ENCODE measurements around the gene CDKAL1. TPM values are rescaled to one million over a fixed set of nuclear protein-coding genes. Genes with fewer than 3 reads are reported as not detected.
"Not testable (repeated sequence)": the region's sequence is repeated elsewhere in the genome, so short reads cannot be mapped to it uniquely, and the experiment has no call there.

The CDKAL1 gene
- total and polyA plus RNA-seq, 8 donors = 3.4 to 36.7 (median 10.4) TPM

DNA sequence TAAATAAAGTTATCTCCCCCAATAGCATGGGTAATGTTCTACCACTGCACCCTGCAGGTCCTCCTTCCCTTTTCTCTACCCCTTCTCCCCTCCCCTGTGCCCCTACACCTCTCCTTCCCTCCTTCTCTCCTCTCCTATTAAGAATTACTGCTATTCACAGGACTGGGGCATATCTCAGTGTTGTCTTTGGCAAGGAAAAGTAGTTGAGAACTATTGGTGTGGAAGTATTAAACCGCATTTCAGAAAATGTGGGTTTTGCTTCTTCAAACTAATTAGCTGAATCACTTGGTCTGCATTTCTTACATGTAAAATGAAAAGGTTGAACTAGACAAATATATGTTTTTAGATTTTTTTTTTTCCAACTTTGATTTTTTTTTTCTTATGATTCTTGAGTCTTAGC is 296.3 kb downstream of the CDKAL1 start:
- Histone ChIP-seq H3K4me3 (no peak overlapping the region), H3K27me3 (no peaks in the 10 kb centered on the region), H3K4me1 (peaks cover 0 to 15% (median 5%) of the 10 kb centered on the region in 4 donors), H3K36me3 (no peaks in the 10 kb centered on the region), H3K27ac (no peak overlapping the region), H3K9me3 (no peaks in the 10 kb centered on the region)
- TF ChIP-seq, protein P1, sequence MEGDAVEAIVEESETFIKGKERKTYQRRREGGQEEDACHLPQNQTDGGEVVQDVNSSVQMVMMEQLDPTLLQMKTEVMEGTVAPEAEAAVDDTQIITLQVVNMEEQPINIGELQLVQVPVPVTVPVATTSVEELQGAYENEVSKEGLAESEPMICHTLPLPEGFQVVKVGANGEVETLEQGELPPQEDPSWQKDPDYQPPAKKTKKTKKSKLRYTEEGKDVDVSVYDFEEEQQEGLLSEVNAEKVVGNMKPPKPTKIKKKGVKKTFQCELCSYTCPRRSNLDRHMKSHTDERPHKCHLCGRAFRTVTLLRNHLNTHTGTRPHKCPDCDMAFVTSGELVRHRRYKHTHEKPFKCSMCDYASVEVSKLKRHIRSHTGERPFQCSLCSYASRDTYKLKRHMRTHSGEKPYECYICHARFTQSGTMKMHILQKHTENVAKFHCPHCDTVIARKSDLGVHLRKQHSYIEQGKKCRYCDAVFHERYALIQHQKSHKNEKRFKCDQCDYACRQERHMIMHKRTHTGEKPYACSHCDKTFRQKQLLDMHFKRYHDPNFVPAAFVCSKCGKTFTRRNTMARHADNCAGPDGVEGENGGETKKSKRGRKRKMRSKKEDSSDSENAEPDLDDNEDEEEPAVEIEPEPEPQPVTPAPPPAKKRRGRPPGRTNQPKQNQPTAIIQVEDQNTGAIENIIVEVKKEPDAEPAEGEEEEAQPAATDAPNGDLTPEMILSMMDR (IDR thresholded peaks at IDR 0.05) = no peak
- TF ChIP-seq POLR2AphosphoS5 (IDR thresholded peaks at IDR 0.05) (no peak), EP300 (IDR thresholded peaks at IDR 0.05) (no peak), POLR2A (IDR thresholded peaks at IDR 0.05) (no peak)
- intact Hi-C loops (cut with DNase I; ENCODE audit: low total_unique reads) = no loop called here
- WGBS, 5 donors = 95 to 100% (median 97%) methylated on average over 1 of the region's 1 CpG
- DNase-seq = no peak

DNA sequence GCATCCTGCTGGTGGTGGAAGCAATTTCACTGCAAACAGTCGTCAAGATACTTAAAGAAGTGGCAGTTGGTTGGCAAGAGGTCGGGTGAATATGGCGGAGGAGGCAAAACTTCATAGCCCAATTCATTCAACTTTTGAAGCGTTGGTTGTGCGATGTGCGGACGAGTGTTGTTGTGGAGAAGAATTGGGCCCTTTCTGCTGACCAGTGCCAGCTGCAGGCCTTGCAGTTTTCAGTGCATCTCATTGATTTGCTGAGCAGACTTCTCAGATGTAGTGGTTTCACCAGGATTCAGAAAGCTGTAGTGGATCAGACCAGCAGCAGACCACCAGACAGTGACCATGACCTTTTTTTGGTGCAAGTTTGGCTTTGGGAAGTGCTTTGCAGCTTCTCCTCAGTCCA is 297.0 kb downstream of the CDKAL1 start:
- H3K27ac ChIP-seq; H3K36me3 ChIP-seq; intact Hi-C loops (cut with DNase I; ENCODE audit: low total_unique reads); H3K9me3 ChIP-seq; DNase-seq; H3K4me3 ChIP-seq; H3K27me3 ChIP-seq: not testable (repeated sequence)
- H3K4me1 ChIP-seq = peaks cover 0 to 10% (median 2%) of the 10 kb centered on the region in 4 donors
- 93 to 98% (median 97%) methylated on average over 7 of the region's 7 CpGs for WGBS, 5 donors

DNA sequence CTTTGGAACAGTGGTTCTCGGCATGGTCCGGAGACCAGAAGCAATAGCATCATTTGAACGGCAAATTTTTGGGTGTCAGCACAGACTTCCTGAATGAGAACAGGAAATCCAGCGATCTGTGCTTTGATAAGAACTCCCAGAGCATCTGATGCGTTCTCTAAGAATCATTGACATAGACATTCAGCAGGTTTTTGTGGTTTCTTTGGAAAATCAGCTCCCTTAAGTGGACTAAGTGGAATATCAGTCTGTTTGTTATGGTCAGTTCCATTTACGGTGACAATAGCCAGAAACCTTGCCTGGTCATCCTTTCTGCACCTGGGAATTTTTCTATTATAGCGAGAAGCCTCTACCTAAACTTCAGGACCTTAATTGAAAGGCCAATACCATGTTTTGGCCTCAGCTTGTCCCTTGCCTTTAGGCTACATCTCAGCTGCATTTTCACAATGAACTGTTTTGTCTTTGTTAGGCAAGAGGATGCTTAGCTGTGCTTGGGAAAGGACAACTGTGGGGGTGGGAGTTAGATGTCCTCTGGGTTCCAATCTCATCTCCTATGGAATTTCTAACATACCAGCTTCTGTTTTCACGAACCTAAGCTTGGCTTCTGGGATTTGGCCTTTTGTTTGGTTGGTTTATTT is 299.7 kb downstream of the CDKAL1 start:
- Histone ChIP-seq H3K27ac (no peak overlapping the region), H3K27me3 (no peaks in the 10 kb centered on the region), H3K36me3 (no peaks in the 10 kb centered on the region), H3K4me3 (no peak overlapping the region), H3K9me3 (no peaks in the 10 kb centered on the region), H3K4me1 (no peaks in the 10 kb centered on the region)
- no peak for DNase-seq
- intact Hi-C loops (cut with DNase I; ENCODE audit: low total_unique reads) = no loop called here
- WGBS, 5 donors = 79 to 90% (median 87%) methylated on average over 8 of the region's 8 CpGs
- TF ChIP-seq EP300 (IDR thresholded peaks at IDR 0.05) = no peak
- TF ChIP-seq POLR2AphosphoS5 (IDR thresholded peaks at IDR 0.05) = no peak
- no peak for TF ChIP-seq POLR2A (IDR thresholded peaks at IDR 0.05)
- TF ChIP-seq, protein P1 (IDR thresholded peaks at IDR 0.05) = no peak

DNA sequence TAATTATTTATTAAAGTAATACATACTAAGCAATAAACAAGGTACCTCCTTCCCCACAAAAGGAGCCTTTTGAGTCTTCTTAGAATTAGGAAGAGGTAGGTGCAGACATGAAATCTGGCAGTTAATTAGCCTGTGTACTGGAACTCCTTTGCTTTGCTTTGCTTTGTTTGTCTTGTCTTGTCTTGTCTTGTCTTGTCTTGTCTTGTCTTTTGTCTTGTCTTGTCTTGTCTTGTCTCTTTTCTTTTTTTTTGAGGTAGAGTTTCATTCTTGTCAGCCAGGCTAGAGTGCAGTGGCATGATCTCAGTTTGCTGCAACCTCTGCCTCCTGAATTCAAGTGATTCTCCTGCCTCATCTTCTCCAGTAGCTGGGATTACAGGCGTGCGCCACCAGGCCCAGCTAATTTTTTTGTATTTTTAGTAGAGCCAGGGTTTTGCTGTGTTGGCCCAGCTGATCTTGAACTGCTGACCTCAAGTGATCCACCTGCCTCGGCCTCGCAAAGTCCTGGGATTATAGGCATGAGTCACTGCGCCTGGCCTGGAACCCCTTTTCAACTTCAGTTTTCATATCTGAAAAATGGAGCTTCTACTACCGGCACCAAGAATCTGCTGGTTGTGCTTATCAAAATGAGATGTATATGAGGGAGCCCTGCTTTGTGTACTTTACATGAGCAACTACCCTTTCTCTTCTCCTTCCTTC is 301.2 kb downstream of the CDKAL1 start:
- no peak overlapping the region for H3K27ac ChIP-seq
- H3K27me3 ChIP-seq = no peaks in the 10 kb centered on the region
- H3K9me3 ChIP-seq = no peaks in the 10 kb centered on the region
- TF ChIP-seq, protein P1 (IDR thresholded peaks at IDR 0.05) = no peak
- no peak for TF ChIP-seq EP300 (IDR thresholded peaks at IDR 0.05)
- TF ChIP-seq POLR2AphosphoS5 (IDR thresholded peaks at IDR 0.05) = no peak
- TF ChIP-seq POLR2A (IDR thresholded peaks at IDR 0.05) = no peak
- no peak overlapping the region for H3K4me3 ChIP-seq
- H3K4me1 ChIP-seq = no peaks in the 10 kb centered on the region
- 89 to 93% (median 93%) methylated on average over 6 of the region's 6 CpGs for WGBS, 5 donors
- intact Hi-C loops (cut with DNase I; ENCODE audit: low total_unique reads) = no loop called here
- no peaks in the 10 kb centered on the region for H3K36me3 ChIP-seq
- no peak for DNase-seq

DNA sequence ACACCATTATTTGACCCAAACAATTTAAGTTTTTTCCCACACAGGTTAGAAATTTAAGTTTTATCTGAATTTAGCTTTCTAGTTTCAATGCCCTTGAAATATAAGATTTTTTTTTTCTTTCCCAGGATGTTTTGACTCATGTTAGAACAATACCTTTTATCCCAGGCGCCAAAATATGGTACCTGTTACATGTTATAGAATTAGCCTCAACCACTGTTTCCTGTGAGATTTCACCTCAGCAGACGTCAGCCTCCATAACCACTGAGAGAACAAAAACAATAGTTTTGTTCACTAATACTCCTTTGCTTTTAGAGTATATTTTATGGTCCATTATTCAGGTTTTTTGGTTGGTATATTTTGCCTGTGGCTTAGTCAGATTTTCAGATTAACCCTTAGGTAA is 302.9 kb downstream of the CDKAL1 start:
- TF ChIP-seq, protein P1 (IDR thresholded peaks at IDR 0.05) = no peak
- TF ChIP-seq POLR2A (IDR thresholded peaks at IDR 0.05) (no peak), POLR2AphosphoS5 (IDR thresholded peaks at IDR 0.05) (no peak), EP300 (IDR thresholded peaks at IDR 0.05) (no peak)
- no peaks in the 10 kb centered on the region for H3K9me3 ChIP-seq
- no peaks in the 10 kb centered on the region for H3K4me1 ChIP-seq
- H3K27ac ChIP-seq = no peak overlapping the region
- no peak overlapping the region for H3K4me3 ChIP-seq
- intact Hi-C loops (cut with DNase I; ENCODE audit: low total_unique reads) = no loop called here
- peak in 1 of 2 donors; percentile 34 for DNase-seq
- WGBS, 5 donors = 75 to 85% (median 80%) methylated on average over 2 of the region's 2 CpGs
- H3K27me3 ChIP-seq = no peaks in the 10 kb centered on the region
- no peaks in the 10 kb centered on the region for H3K36me3 ChIP-seq
